GM18870 (cell line): ENCODE results near the gene STK39.

Source experiments
- ATAC-seq: cut with Tn5 transposase; IDR thresholded peaks from one replicate; pipeline ENCODE4 v1.9.1; 2021; ENCODE audit warnings: moderate library complexity; ENCODE audit not compliant: unreplicated experiment

The STK39 gene

GRCh38 chr2:167941604-167942003, 305.8 kb downstream of the STK39 start:
- no peak for ATAC-seq

- ATAC-seq = no peak
These were observed 306.5 kb downstream of the STK39 start for GRCh38 chr2:167940734-167941507.

- ATAC-seq = no peak
These were observed 307.1 kb downstream of the STK39 start for GRCh38 chr2:167940346-167940725.

GRCh38 chr2:167939514-167940345, 307.7 kb downstream of the STK39 start:
- no peak for ATAC-seq

GRCh38 chr2:167937403-167937802, 310.0 kb downstream of the STK39 start:
- ATAC-seq = no peak

- ATAC-seq = no peak
These were observed 311.6 kb downstream of the STK39 start for GRCh38 chr2:167935803-167936110.

GRCh38 chr2:167933097-167933814, 314.1 kb downstream of the STK39 start:
- ATAC-seq = no peak

GRCh38 chr2:167932123-167932693, 315.2 kb downstream of the STK39 start:
- ATAC-seq = no peak

GRCh38 chr2:167929484-167929883, 317.9 kb downstream of the STK39 start:
- ATAC-seq = no peak

- no peak for ATAC-seq
These were observed 319.0 kb downstream of the STK39 start for GRCh38 chr2:167928434-167928833.

- no peak for ATAC-seq
These were observed 321.6 kb downstream of the STK39 start for GRCh38 chr2:167925758-167926157.

GRCh38 chr2:167924556-167924955, 322.8 kb downstream of the STK39 start:
- no peak for ATAC-seq

GRCh38 chr2:167916756-167917155, 330.6 kb downstream of the STK39 start:
- no peak for ATAC-seq

GRCh38 chr2:167914969-167915368, 332.4 kb downstream of the STK39 start:
- no peak for ATAC-seq

GRCh38 chr2:167908786-167909185, 338.6 kb downstream of the STK39 start:
- ATAC-seq = no peak

GRCh38 chr2:167905668-167906067, 341.7 kb downstream of the STK39 start:
- ATAC-seq = no peak
